ENCODE measurements around the gene ARHGAP22.

- TF ChIP-seq CTCF (conservative IDR thresholded peaks at IDR 0.05 in 1 of 2, IDR thresholded peaks at IDR 0.05 in 1 of 2; ENCODE audit: extremely low read depth in 1 of 2, insufficient read depth in 1 of 2, low read depth in 1 of 2, low read length in 2 of 2) = no peak
- TF ChIP-seq EZH2 (IDR thresholded peaks at IDR 0.05; ENCODE audit: borderline replicate concordance, low read length) = no peak
Measured at GRCh38 chr10:48519481-48520183, 85.2 kb downstream of the ARHGAP22 start.
